Adipocyte (in vitro differentiated cells): ENCODE measurements around the gene STK11.

Source experiments
- DNase-seq: peaks from one replicate; pipeline ENCODE4 v3.0.0-alpha.2; 2015; ENCODE audit warnings: low read depth
- H3K27me3 ChIP-seq: replicated peaks from 2 replicates; pipeline ENCODE4 v1.7.0; 2013; ENCODE audit warnings: mild to moderate bottlenecking, low read length, moderate library complexity; ENCODE audit not compliant: control insufficient read depth, insufficient read depth
- H3K36me3 ChIP-seq: 2 replicates; pipeline ENCODE4 v1.7.0; 2013; ENCODE audit warnings: low read length, mild to moderate bottlenecking, moderate library complexity; ENCODE audit not compliant: control insufficient read depth, insufficient read depth, severe bottlenecking
- H3K4me1 ChIP-seq: 2 replicates; pipeline ENCODE4 v1.7.0; 2013; ENCODE audit warnings: mild to moderate bottlenecking, low read length, moderate library complexity; ENCODE audit not compliant: control insufficient read depth, insufficient read depth
- H3K4me3 ChIP-seq: 2 replicates; pipeline ENCODE4 v1.7.0; 2013; ENCODE audit warnings: mild to moderate bottlenecking, low read length, moderate library complexity
- H3K9ac ChIP-seq: 2 replicates; pipeline ENCODE4 v1.7.0; 2013; ENCODE audit warnings: mild to moderate bottlenecking, low read length, moderate library complexity
- H3K9me3 ChIP-seq: 2 replicates; pipeline ENCODE4 v1.7.0; 2013; ENCODE audit warnings: mild to moderate bottlenecking, low read length, moderate library complexity; ENCODE audit not compliant: control insufficient read depth

The STK11 gene

GRCh38 chr19:1229924-1230782, 24.6 kb downstream of the STK11 start:
- Histone ChIP-seq H3K36me3 (peaks cover 7% of the 10 kb centered on the region), H3K9ac (no peak overlapping the region)

GRCh38 chr19:1230783-1231489, 25.4 kb downstream of the STK11 start:
- Histone ChIP-seq H3K4me1 (peaks cover 13% of the 10 kb centered on the region), H3K9me3 (no peaks in the 10 kb centered on the region), H3K9ac (no peak overlapping the region), H3K36me3 (peaks cover 2% of the 10 kb centered on the region), H3K27me3 (no peaks in the 10 kb centered on the region), H3K4me3 (no peak overlapping the region)
- no peak for DNase-seq

More at GRCh38 chr19:1229924-1230782, 24.6 kb downstream of the STK11 start:
- Histone ChIP-seq H3K9me3 (no peaks in the 10 kb centered on the region), H3K4me3 (no peak overlapping the region), H3K4me1 (peaks cover 13% of the 10 kb centered on the region), H3K27me3 (no peaks in the 10 kb centered on the region)
- no peak for DNase-seq

GRCh38 chr19:1231729-1232637, 26.4 kb downstream of the STK11 start:
- Histone ChIP-seq H3K4me1 (peaks cover 13% of the 10 kb centered on the region), H3K36me3 (no peaks in the 10 kb centered on the region), H3K9ac (peak overlapping the region; percentile 11), H3K4me3 (no peak overlapping the region), H3K27me3 (no peaks in the 10 kb centered on the region), H3K9me3 (no peaks in the 10 kb centered on the region)
- no peak for DNase-seq

GRCh38 chr19:1232652-1233072, 27.1 kb downstream of the STK11 start:
- Histone ChIP-seq H3K9me3 (no peaks in the 10 kb centered on the region), H3K27me3 (no peaks in the 10 kb centered on the region), H3K36me3 (no peaks in the 10 kb centered on the region), H3K9ac (peak overlapping the region; percentile 22), H3K4me3 (no peak overlapping the region), H3K4me1 (peaks cover 13% of the 10 kb centered on the region)
- DNase-seq = no peak

- Histone ChIP-seq H3K4me1 (peaks cover 13% of the 10 kb centered on the region), H3K36me3 (no peaks in the 10 kb centered on the region), H3K27me3 (no peaks in the 10 kb centered on the region), H3K9me3 (no peaks in the 10 kb centered on the region), H3K9ac (peak overlapping the region; percentile 22), H3K4me3 (no peak overlapping the region)
- no peak for DNase-seq
Measured at GRCh38 chr19:1233115-1233667, 27.6 kb downstream of the STK11 start.

- Histone ChIP-seq H3K4me1 (peaks cover 13% of the 10 kb centered on the region), H3K36me3 (no peaks in the 10 kb centered on the region), H3K9me3 (no peaks in the 10 kb centered on the region), H3K27me3 (no peaks in the 10 kb centered on the region), H3K4me3 (no peak overlapping the region), H3K9ac (no peak overlapping the region)
- DNase-seq = no peak
Measured at GRCh38 chr19:1234051-1234954, 28.7 kb downstream of the STK11 start.

GRCh38 chr19:1234955-1235380, 29.4 kb downstream of the STK11 start:
- H3K9me3 ChIP-seq = no peaks in the 10 kb centered on the region

GRCh38 chr19:1235625-1236538, 30.3 kb downstream of the STK11 start:
- no peak for DNase-seq

More at GRCh38 chr19:1234955-1235380, 29.4 kb downstream of the STK11 start:
- DNase-seq = no peak
- Histone ChIP-seq H3K36me3 (no peaks in the 10 kb centered on the region), H3K4me1 (peaks cover 17% of the 10 kb centered on the region), H3K27me3 (no peaks in the 10 kb centered on the region), H3K9ac (no peak overlapping the region), H3K4me3 (no peak overlapping the region)

GRCh38 chr19:1236576-1236975, 31.0 kb downstream of the STK11 start:
- Histone ChIP-seq H3K4me1 (peaks cover 25% of the 10 kb centered on the region), H3K36me3 (no peaks in the 10 kb centered on the region), H3K4me3 (peak overlapping the region; percentile 82), H3K27me3 (no peaks in the 10 kb centered on the region), H3K9me3 (no peaks in the 10 kb centered on the region), H3K9ac (peak overlapping the region; percentile 81)
- no peak for DNase-seq

More at GRCh38 chr19:1235625-1236538, 30.3 kb downstream of the STK11 start:
- Histone ChIP-seq H3K4me1 (peaks cover 19% of the 10 kb centered on the region), H3K36me3 (no peaks in the 10 kb centered on the region), H3K4me3 (no peak overlapping the region), H3K9ac (peak overlapping the region; percentile 25), H3K9me3 (no peaks in the 10 kb centered on the region), H3K27me3 (no peaks in the 10 kb centered on the region)
